HL-60 (cell line): ENCODE results near the gene TMC1.

ENCODE experiments used
- CTCF ChIP-seq: IDR thresholded peaks from one replicate; pipeline ENCODE4 v1.5.1; 2011; ENCODE audit warnings: low read length, control low read depth, inconsistent platforms; ENCODE audit not compliant: insufficient read depth
- POLR2AphosphoS5 ChIP-seq: IDR thresholded peaks from 2 replicates; pipeline ENCODE4 v1.6.1; 2012; ENCODE audit warnings: low read depth
- SPI1 ChIP-seq: IDR thresholded peaks from 2 replicates; pipeline ENCODE4 v1.6.1; 2012; ENCODE audit warnings: low read depth, mild to moderate bottlenecking, borderline replicate concordance

GRCh38 chr9:72791436-72791835, 270.0 kb downstream of the TMC1 start:
- no peak for TF ChIP-seq CTCF
- no peak for TF ChIP-seq POLR2AphosphoS5
- no peak for TF ChIP-seq SPI1
